Lower leg skin (tissue), 4 donors: ENCODE data around the gene SCAI. TPM values are rescaled to one million over a fixed set of nuclear protein-coding genes. Genes with fewer than 3 reads are reported as not detected.
"Not testable (repeated sequence)": the region's sequence is repeated elsewhere in the genome, so short reads cannot be mapped to it uniquely, and the experiment has no call there.

ENCODE experiments used
- DNase-seq, 2 donors: peaks; one replicate each; pipeline ENCODE4 v3.0.0-alpha.2; 2019; ENCODE audit warnings: low spot score in 2 of 2
- H3K4me3 ChIP-seq: fragments of 200-600 bp; sonication (generic); 2 replicates; pipeline ENCODE4 v1.5.1; 2017; ENCODE audit warnings: mild to moderate bottlenecking, low read depth; ENCODE audit not compliant: poor library complexity, severe bottlenecking
- CTCF ChIP-seq, 3 donors: fragments of 450-650 bp; IDR thresholded peaks; one replicate each; pipeline ENCODE4 v1.5.1; 2016; ENCODE audit warnings: antibody characterized with exemption in 3 of 3, mild to moderate bottlenecking in 3 of 3, moderate library complexity in 2 of 3
- POLR2A ChIP-seq, 2 donors: fragments of 450-650 bp; IDR thresholded peaks; one replicate each; pipeline ENCODE4 v1.6.1; 2016 to 2017; ENCODE audit warnings: antibody characterized with exemption in 2 of 2, mild to moderate bottlenecking in 1 of 2, moderate library complexity in 1 of 2
- WGBS, 2 donors: methylation state at CpG; one replicate each; pipeline ENCODE4 v1.1.5; 2018; 5-methylcytosine and 5-hydroxymethylcytosine counted together
- intact Hi-C: fragments of 100-400 bp; cut with DNase I; formaldehyde crosslinking; loops from one replicate; pipeline ENCODE4 v1.15.0; 2023; ENCODE audit warnings: low total_unique reads
- total RNA-seq, 4 donors: library from RNA; depleted of rRNA; stranded (reverse); fragments of >200 nt; gene quantifications; one replicate each; pipeline ENCODE4 v1.1.0, GENCODE V29; 2016

SCAI gene
- total RNA-seq, 4 donors from 2014 or later, result 2.9 to 9.2 (median 5.8) TPM

- intact Hi-C loops, result no loop called here
- H3K4me3 ChIP-seq, result no peak overlapping the region
- DNase-seq, result no peak
- no peak for TF ChIP-seq POLR2A (IDR thresholded peaks at IDR 0.05)
- no peak for TF ChIP-seq CTCF (IDR thresholded peaks at IDR 0.05)
Measured at GRCh38 chr9:125169895-125170294, 26.6 kb upstream of the SCAI start.

- H3K4me3 ChIP-seq, result no peak overlapping the region
- TF ChIP-seq POLR2A (IDR thresholded peaks at IDR 0.05) (no peak), CTCF (IDR thresholded peaks at IDR 0.05) (no peak)
- no peak for DNase-seq
- 44 to 93% methylated on average over 2 of the region's 2 CpGs for WGBS, 2 donors
- intact Hi-C loops, result no loop called here
Measured at GRCh38 chr9:125166762-125167161, 23.4 kb upstream of the SCAI start.

GRCh38 chr9:125162891-125163290, 19.6 kb upstream of the SCAI start:
- WGBS, 2 donors, result 92 to 97% methylated on average over 6 of the region's 6 CpGs

GRCh38 chr9:125161284-125161918, 18.1 kb upstream of the SCAI start:
- WGBS, 2 donors, result 63 to 64% methylated on average over 3 of the region's 3 CpGs
- no peak for TF ChIP-seq POLR2A (IDR thresholded peaks at IDR 0.05)
- no peak for TF ChIP-seq CTCF (IDR thresholded peaks at IDR 0.05)
- peak in 1 of 2 donors; percentile 19 for DNase-seq
- intact Hi-C loops, result no loop called here
- no peak overlapping the region for H3K4me3 ChIP-seq

More at GRCh38 chr9:125162891-125163290, 19.6 kb upstream of the SCAI start:
- H3K4me3 ChIP-seq, DNase-seq, intact Hi-C loops: not testable (repeated sequence)

GRCh38 chr9:125160750-125161149, 17.4 kb upstream of the SCAI start:
- TF ChIP-seq POLR2A (IDR thresholded peaks at IDR 0.05) (no peak), CTCF (IDR thresholded peaks at IDR 0.05) (no peak)
- no peak overlapping the region for H3K4me3 ChIP-seq
- intact Hi-C loops, result no loop called here
- no peak for DNase-seq

- H3K4me3 ChIP-seq, result no peak overlapping the region
- TF ChIP-seq POLR2A (IDR thresholded peaks at IDR 0.05) (no peak), CTCF (IDR thresholded peaks at IDR 0.05) (no peak)
- intact Hi-C loops, result no loop called here
- 94 to 95% methylated on average over 2 of the region's 2 CpGs for WGBS, 2 donors
- DNase-seq, result no peak
Measured at GRCh38 chr9:125156551-125156950, 13.2 kb upstream of the SCAI start.
